HUES64 (cell line): ENCODE results near the gene ADGRB2.

Source experiments
- H3K27ac ChIP-seq: 2 replicates; pipeline ENCODE4 v1.7.0; 2013; ENCODE audit warnings: low read depth, low read length, inconsistent platforms
- H3K27me3 ChIP-seq: 2 replicates; pipeline ENCODE4 v1.6.1; 2013; ENCODE audit warnings: mild to moderate bottlenecking, low read length; ENCODE audit not compliant: insufficient read depth
- H3K36me3 ChIP-seq: 2 replicates; pipeline ENCODE4 v1.6.1; 2013; ENCODE audit warnings: mild to moderate bottlenecking, low read length; ENCODE audit not compliant: insufficient read depth
- H3K4me1 ChIP-seq: 2 replicates; pipeline ENCODE4 v1.6.1; 2013; ENCODE audit warnings: mild to moderate bottlenecking, low read length, moderate library complexity; ENCODE audit not compliant: insufficient read depth
- H3K4me3 ChIP-seq: 2 replicates; pipeline ENCODE4 v1.5.1; 2013; ENCODE audit warnings: mild to moderate bottlenecking, low read length, moderate library complexity
- H3K9ac ChIP-seq: 2 replicates; pipeline ENCODE4 v1.6.1; 2013; ENCODE audit warnings: mild to moderate bottlenecking, low read depth, low read length
- H3K9me3 ChIP-seq: 2 replicates; pipeline ENCODE4 v1.6.1; 2013; ENCODE audit warnings: low read depth, low read length; ENCODE audit not compliant: insufficient read depth
- WGBS: fragments of 150-250, 120-280 bp; methylation state at CpG from one replicate; pipeline ENCODE4 v1.1.7; 2013; ENCODE audit warnings: missing lambda C conversion rate; 5-methylcytosine and 5-hydroxymethylcytosine counted together

Gene ADGRB2

GRCh38 chr1:31781138-31781755, 17.1 kb upstream of the ADGRB2 start:
- Histone ChIP-seq H3K27me3 (0 out of 2 replicates have a peak, but pooled peaks cover 4% of the 10 kb centered on the region), H3K9me3 (no peaks in the 10 kb centered on the region), H3K4me1 (peaks cover 25% of the 10 kb centered on the region), H3K9ac (no peak overlapping the region), H3K27ac (no peak overlapping the region), H3K36me3 (no peaks in the 10 kb centered on the region), H3K4me3 (no peak overlapping the region)
- WGBS: 73% methylated on average over 7 of the region's 7 CpGs

- no peak overlapping the region for H3K27ac ChIP-seq
- H3K27me3 ChIP-seq: peaks cover 9% of the 10 kb centered on the region; the same call in 1 of the 2 replicates
- no peaks in the 10 kb centered on the region for H3K9me3 ChIP-seq
- WGBS: 64% methylated on average over 2 of the region's 2 CpGs
- H3K36me3 ChIP-seq: no peaks in the 10 kb centered on the region
- no peak overlapping the region for H3K4me3 ChIP-seq
- H3K9ac ChIP-seq: no peak overlapping the region
- H3K4me1 ChIP-seq: peaks cover 25% of the 10 kb centered on the region
Measured at GRCh38 chr1:31780632-31781031, 16.5 kb upstream of the ADGRB2 start.

- Histone ChIP-seq H3K4me3 (no peak overlapping the region), H3K36me3 (no peaks in the 10 kb centered on the region), H3K4me1 (peaks cover 25% of the 10 kb centered on the region), H3K9me3 (no peaks in the 10 kb centered on the region), H3K27me3 (peaks cover 18% of the 10 kb centered on the region), H3K27ac (no peak overlapping the region), H3K9ac (no peak overlapping the region)
- WGBS: 82% methylated on average over 8 of the region's 9 CpGs
Measured at GRCh38 chr1:31779687-31780086, 15.5 kb upstream of the ADGRB2 start.

- 92% methylated on average over 11 of the region's 11 CpGs for WGBS
- H3K4me1 ChIP-seq: peaks cover 25% of the 10 kb centered on the region
- no peak overlapping the region for H3K27ac ChIP-seq
Measured at GRCh38 chr1:31778763-31779488, 14.8 kb upstream of the ADGRB2 start.

GRCh38 chr1:31776516-31776915, 12.4 kb upstream of the ADGRB2 start:
- H3K9me3 ChIP-seq: no peaks in the 10 kb centered on the region
- WGBS: 65% methylated on average over 3 of the region's 3 CpGs
- peaks cover 50% of the 10 kb centered on the region for H3K27me3 ChIP-seq
- no peak overlapping the region for H3K27ac ChIP-seq
- no peaks in the 10 kb centered on the region for H3K36me3 ChIP-seq
- peaks cover 7% of the 10 kb centered on the region; the same call in 1 of the 2 replicates for H3K4me1 ChIP-seq
- no peak overlapping the region for H3K9ac ChIP-seq
- H3K4me3 ChIP-seq: no peak overlapping the region

More at GRCh38 chr1:31778763-31779488, 14.8 kb upstream of the ADGRB2 start:
- H3K36me3 ChIP-seq: no peaks in the 10 kb centered on the region
- H3K27me3 ChIP-seq: peaks cover 26% of the 10 kb centered on the region
- no peak overlapping the region for H3K9ac ChIP-seq
- no peak overlapping the region for H3K4me3 ChIP-seq
- no peaks in the 10 kb centered on the region for H3K9me3 ChIP-seq

- H3K27ac ChIP-seq: no peak overlapping the region
- no peak overlapping the region for H3K9ac ChIP-seq
- H3K4me3 ChIP-seq: no peak overlapping the region
- H3K9me3 ChIP-seq: no peaks in the 10 kb centered on the region
- 0 out of 2 replicates have a peak, but pooled peaks cover 2% of the 10 kb centered on the region for H3K4me1 ChIP-seq
- 83% methylated on average over 5 of the region's 5 CpGs for WGBS
- no peaks in the 10 kb centered on the region for H3K36me3 ChIP-seq
- peaks cover 55% of the 10 kb centered on the region for H3K27me3 ChIP-seq
Measured at GRCh38 chr1:31776032-31776431, 11.9 kb upstream of the ADGRB2 start.

GRCh38 chr1:31775210-31775999, 11.3 kb upstream of the ADGRB2 start:
- 93% methylated on average over 9 of the region's 10 CpGs for WGBS
- Histone ChIP-seq H3K4me1 (0 out of 2 replicates have a peak, but pooled peaks cover 2% of the 10 kb centered on the region), H3K9me3 (no peaks in the 10 kb centered on the region), H3K36me3 (no peaks in the 10 kb centered on the region), H3K27me3 (peaks cover 61% of the 10 kb centered on the region), H3K27ac (no peak overlapping the region), H3K4me3 (no peak overlapping the region), H3K9ac (no peak overlapping the region)

- no peak overlapping the region for H3K27ac ChIP-seq
- H3K9ac ChIP-seq: no peak overlapping the region
- peaks cover 10% of the 10 kb centered on the region; the same call in 1 of the 2 replicates for H3K4me1 ChIP-seq
- no peaks in the 10 kb centered on the region for H3K9me3 ChIP-seq
- WGBS: 89% methylated on average over 3 of the region's 3 CpGs
- H3K36me3 ChIP-seq: no peaks in the 10 kb centered on the region
- H3K4me3 ChIP-seq: no peak overlapping the region
- peaks cover 68% of the 10 kb centered on the region for H3K27me3 ChIP-seq
Measured at GRCh38 chr1:31774495-31774894, 10.4 kb upstream of the ADGRB2 start.

- Histone ChIP-seq H3K9ac (no peak overlapping the region), H3K9me3 (no peaks in the 10 kb centered on the region), H3K36me3 (no peaks in the 10 kb centered on the region), H3K4me1 (peaks cover 11% of the 10 kb centered on the region; the same call in 1 of the 2 replicates), H3K4me3 (no peak overlapping the region), H3K27ac (no peak overlapping the region), H3K27me3 (peaks cover 68% of the 10 kb centered on the region)
- 88% methylated on average over 5 of the region's 5 CpGs for WGBS
Measured at GRCh38 chr1:31773861-31774260, 9.7 kb upstream of the ADGRB2 start.

- Histone ChIP-seq H3K4me3 (peak overlapping the region; percentile 45), H3K27ac (no peak overlapping the region)
- WGBS: 26% methylated on average over 49 of the region's 49 CpGs
Measured at GRCh38 chr1:31772669-31773248, 8.6 kb upstream of the ADGRB2 start.

More at GRCh38 chr1:31772669-31773248, 8.6 kb upstream of the ADGRB2 start:
- Histone ChIP-seq H3K4me1 (peaks cover 11% of the 10 kb centered on the region; the same call in 1 of the 2 replicates), H3K9me3 (no peaks in the 10 kb centered on the region), H3K36me3 (no peaks in the 10 kb centered on the region), H3K9ac (no peak overlapping the region), H3K27me3 (peaks cover 68% of the 10 kb centered on the region)
